Fibroblast of lung (primary cell): ENCODE results near the gene TRIM67. TPM values are rescaled to one million over a fixed set of nuclear protein-coding genes. Genes with fewer than 3 reads are reported as not detected.

Experiments used
- DNase-seq, 2 donors: peaks; one replicate each; pipeline versions ENCODE4 v3.0.0 to v3.0.0-alpha.2; 2010; ENCODE audit warnings: low read depth in 2 of 2
- H2AFZ ChIP-seq: 2 replicates; pipeline ENCODE4 v1.5.1; 2012; ENCODE audit warnings: low read length, control low read depth, inconsistent platforms
- H3K27ac ChIP-seq: 2 replicates; pipeline ENCODE4 v1.5.1; 2011; ENCODE audit warnings: low read length, control low read depth; ENCODE audit not compliant: insufficient read depth
- H3K27me3 ChIP-seq: 2 replicates; pipeline ENCODE4 v1.5.1; 2011; ENCODE audit warnings: mild to moderate bottlenecking, low read length; ENCODE audit not compliant: control insufficient read depth, insufficient read depth
- H3K36me3 ChIP-seq: 2 replicates; pipeline ENCODE4 v1.5.1; 2011; ENCODE audit warnings: low read length; ENCODE audit not compliant: control insufficient read depth, insufficient read depth
- H3K4me1 ChIP-seq: 2 replicates; pipeline ENCODE4 v1.5.1; 2011; ENCODE audit warnings: low read length; ENCODE audit not compliant: control insufficient read depth, insufficient read depth; ENCODE audit errors: extremely low read depth
- H3K4me2 ChIP-seq: 2 replicates; pipeline ENCODE4 v1.5.1; 2011; ENCODE audit warnings: low read length, control low read depth; ENCODE audit not compliant: insufficient read depth; ENCODE audit errors: extremely low read depth
- H3K4me3 ChIP-seq, 4 experiments: fragments of 200-600 bp in 1 of 4; sonication (generic) in 1 of 4; replicated peaks in 1 of 4; 2 replicates each; pipeline ENCODE4 v1.5.1; 2011 to 2016; ENCODE audit warnings: low read length in 4 of 4, low read depth in 3 of 4, mild to moderate bottlenecking in 3 of 4, control low read depth in 2 of 4, inconsistent platforms in 1 of 4, mixed read lengths in 1 of 4; ENCODE audit not compliant: insufficient read depth in 1 of 4; ENCODE audit errors: control extremely low read depth in 1 of 4
- H3K79me2 ChIP-seq: 2 replicates; pipeline ENCODE4 v1.5.1; 2012; ENCODE audit warnings: mild to moderate bottlenecking, low read length, inconsistent platforms; ENCODE audit not compliant: control insufficient read depth, insufficient read depth
- H3K9ac ChIP-seq: 2 replicates; pipeline ENCODE4 v1.5.1; 2011; ENCODE audit warnings: mild to moderate bottlenecking, low read length, control low read depth; ENCODE audit not compliant: insufficient read depth
- H3K9me3 ChIP-seq: 2 replicates; pipeline ENCODE4 v1.5.1; 2012; ENCODE audit warnings: low read depth, low read length; ENCODE audit not compliant: control insufficient read depth, insufficient read depth
- H4K20me1 ChIP-seq: 2 replicates; pipeline ENCODE4 v1.5.1; 2011; ENCODE audit warnings: low read length; ENCODE audit not compliant: control insufficient read depth, insufficient read depth; ENCODE audit errors: extremely low read depth
- EZH2 ChIP-seq: IDR thresholded peaks from 2 replicates; pipeline ENCODE4 v1.5.1; 2012; ENCODE audit warnings: low read length, control low read depth, mild to moderate bottlenecking; ENCODE audit errors: missing control alignments
- polyA plus RNA-seq, 2 donors: library from polyadenylated mRNA; depleted of rRNA in 1 of 2; stranded (reverse) in 1 of 2; unstranded in 1 of 2; fragments of >200 nt; gene quantifications; 2 replicates each; pipeline ENCODE4 v1.2.1, GENCODE V29; 2011 to 2012; ENCODE audit warnings: missing spikeins in 1 of 2
- total RNA-seq: library from RNA; depleted of rRNA; stranded (reverse); fragments of >200 nt; gene quantifications from 2 replicates; pipeline ENCODE4 v1.2.1, GENCODE V29; 2014
- TF ChIP-seq, protein P1 (sequence below), 2 donors: IDR thresholded peaks in 1 of 2; conservative IDR thresholded peaks in 1 of 2; 1 replicate in 1 of 2; 2 replicates in 1 of 2; pipeline ENCODE4 v1.5.1; 2011 to 2012; ENCODE audit warnings: low read length in 2 of 2, control low read depth in 1 of 2, inconsistent platforms in 1 of 2, low read depth in 1 of 2, mild to moderate bottlenecking in 1 of 2

TRIM67 gene
- total and polyA plus RNA-seq, 2 donors (not counting 1 experiment from before 2014, with no cell fraction given), result 0.02 to 0.17 TPM

DNA sequence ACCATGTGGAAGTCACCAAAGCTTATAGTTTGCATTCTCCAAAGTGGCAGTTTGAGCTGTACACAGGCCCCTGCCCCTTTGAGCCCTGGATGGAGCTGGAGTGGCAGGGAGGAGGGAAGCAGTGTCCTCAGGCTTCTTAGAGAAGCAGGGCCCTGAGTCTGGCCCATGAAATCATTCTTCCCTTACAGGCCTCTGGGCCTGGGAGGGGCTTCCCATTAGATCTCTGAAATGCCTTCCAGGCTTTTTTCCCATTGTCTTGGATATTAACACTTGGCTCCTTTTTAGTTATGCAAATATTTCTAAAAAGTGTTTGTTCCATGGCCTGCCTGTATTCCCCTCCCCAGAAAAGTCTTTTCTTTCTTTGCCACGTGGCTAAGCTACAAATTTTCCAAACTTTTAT, 10.0 kb upstream of the TRIM67 start:
- Histone ChIP-seq H4K20me1 (no peaks in the 10 kb centered on the region), H3K9me3 (no peaks in the 10 kb centered on the region), H3K4me2 (no peak overlapping the region), H3K27me3 (no peaks in the 10 kb centered on the region), H3K9ac (no peak overlapping the region), H3K27ac (no peak overlapping the region), H3K79me2 (no peaks in the 10 kb centered on the region), H3K36me3 (no peaks in the 10 kb centered on the region), H3K4me3 (no peak overlapping the region), H3K4me1 (no peaks in the 10 kb centered on the region), H2AFZ (no peak overlapping the region)
- no peak for DNase-seq
- TF ChIP-seq EZH2, result no peak
- TF ChIP-seq, protein P1, sequence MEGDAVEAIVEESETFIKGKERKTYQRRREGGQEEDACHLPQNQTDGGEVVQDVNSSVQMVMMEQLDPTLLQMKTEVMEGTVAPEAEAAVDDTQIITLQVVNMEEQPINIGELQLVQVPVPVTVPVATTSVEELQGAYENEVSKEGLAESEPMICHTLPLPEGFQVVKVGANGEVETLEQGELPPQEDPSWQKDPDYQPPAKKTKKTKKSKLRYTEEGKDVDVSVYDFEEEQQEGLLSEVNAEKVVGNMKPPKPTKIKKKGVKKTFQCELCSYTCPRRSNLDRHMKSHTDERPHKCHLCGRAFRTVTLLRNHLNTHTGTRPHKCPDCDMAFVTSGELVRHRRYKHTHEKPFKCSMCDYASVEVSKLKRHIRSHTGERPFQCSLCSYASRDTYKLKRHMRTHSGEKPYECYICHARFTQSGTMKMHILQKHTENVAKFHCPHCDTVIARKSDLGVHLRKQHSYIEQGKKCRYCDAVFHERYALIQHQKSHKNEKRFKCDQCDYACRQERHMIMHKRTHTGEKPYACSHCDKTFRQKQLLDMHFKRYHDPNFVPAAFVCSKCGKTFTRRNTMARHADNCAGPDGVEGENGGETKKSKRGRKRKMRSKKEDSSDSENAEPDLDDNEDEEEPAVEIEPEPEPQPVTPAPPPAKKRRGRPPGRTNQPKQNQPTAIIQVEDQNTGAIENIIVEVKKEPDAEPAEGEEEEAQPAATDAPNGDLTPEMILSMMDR (conservative IDR thresholded peaks at IDR 0.05 in 1 of 2, IDR thresholded peaks at IDR 0.05 in 1 of 2; ENCODE audit: low read depth in 1 of 2, low read length in 2 of 2), result no peak

DNA sequence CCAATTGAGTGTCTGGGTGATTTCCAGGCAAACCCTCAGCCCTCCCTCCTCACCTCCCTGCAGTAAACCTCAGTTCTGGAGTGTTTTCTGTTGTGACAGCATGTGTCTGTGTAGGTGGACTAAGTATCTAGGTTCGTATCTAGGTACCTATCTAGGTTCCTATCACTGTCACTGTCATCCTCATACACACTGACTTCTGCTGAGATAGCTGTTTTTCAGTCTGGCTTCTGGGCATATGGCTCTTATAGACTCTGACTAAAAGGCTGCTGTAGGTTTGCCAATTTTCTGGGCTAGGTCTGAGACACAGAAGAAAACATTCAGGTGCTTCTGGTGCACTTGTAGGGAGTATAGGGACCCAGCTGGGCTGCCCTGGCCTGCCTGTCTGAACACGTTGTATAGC, 8.1 kb upstream of the TRIM67 start:
- Histone ChIP-seq H4K20me1 (no peaks in the 10 kb centered on the region), H3K4me3 (no peak overlapping the region), H3K27ac (no peak overlapping the region), H3K9ac (no peak overlapping the region), H2AFZ (no peak overlapping the region), H3K79me2 (no peaks in the 10 kb centered on the region), H3K27me3 (no peaks in the 10 kb centered on the region), H3K4me2 (no peak overlapping the region), H3K4me1 (no peaks in the 10 kb centered on the region), H3K36me3 (no peaks in the 10 kb centered on the region), H3K9me3 (no peaks in the 10 kb centered on the region)
- no peak for DNase-seq
- TF ChIP-seq, protein P1 (conservative IDR thresholded peaks at IDR 0.05 in 1 of 2, IDR thresholded peaks at IDR 0.05 in 1 of 2; ENCODE audit: low read depth in 1 of 2, low read length in 2 of 2), result no peak
- TF ChIP-seq EZH2, result no peak

DNA sequence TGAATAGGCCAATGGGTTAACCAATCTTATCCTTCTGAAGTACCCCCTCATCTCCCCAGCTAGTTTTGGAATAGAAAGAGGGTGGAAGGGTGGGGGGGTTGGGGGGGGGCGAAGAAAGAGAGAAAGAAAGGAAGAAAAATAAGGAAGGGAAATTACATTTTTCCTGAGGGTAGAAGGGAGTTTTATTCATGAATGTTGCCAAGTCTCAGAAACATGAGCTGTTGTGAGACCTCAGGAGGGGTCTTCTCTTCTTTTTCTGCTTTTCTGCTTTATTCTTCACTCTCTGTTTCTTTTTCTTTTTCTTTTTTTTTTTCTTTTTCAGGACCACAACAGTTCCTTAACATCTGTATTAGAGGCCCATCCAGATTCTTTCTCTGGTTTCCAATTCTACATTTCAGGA, 6.0 kb upstream of the TRIM67 start:
- Histone ChIP-seq H3K4me2 (no peak overlapping the region), H3K27me3 (peaks cover 8% of the 10 kb centered on the region), H3K9ac (no peak overlapping the region), H3K4me1 (no peaks in the 10 kb centered on the region), H2AFZ (no peak overlapping the region), H3K27ac (no peak overlapping the region), H3K79me2 (no peaks in the 10 kb centered on the region), H3K4me3 (no peak overlapping the region), H3K9me3 (no peaks in the 10 kb centered on the region), H4K20me1 (no peaks in the 10 kb centered on the region), H3K36me3 (no peaks in the 10 kb centered on the region)
- TF ChIP-seq, protein P1 (conservative IDR thresholded peaks at IDR 0.05 in 1 of 2, IDR thresholded peaks at IDR 0.05 in 1 of 2; ENCODE audit: low read depth in 1 of 2, low read length in 2 of 2), result no peak
- no peak for TF ChIP-seq EZH2
- no peak for DNase-seq
